Measurements from ENCODE around the gene PRKCE. TPM values are rescaled to one million over a fixed set of nuclear protein-coding genes. Genes with fewer than 3 reads are reported as not detected.

Gene PRKCE
- total RNA-seq, 1 experiment from 2014 or later: 14.8 TPM

- DNase-seq (ENCODE audit: low read depth, low spot score) (no peak), ATAC-seq (no peak)
- H2AFZ ChIP-seq (ENCODE audit: low read depth, low read length, poor library complexity, severe bottlenecking): no peak overlapping the region
- H3K27ac ChIP-seq (ENCODE audit: low read depth, low read length): no peak overlapping the region
- H3K36me3 ChIP-seq (ENCODE audit: control insufficient read depth in 1 of 2, insufficient read depth in 2 of 2, low read length in 2 of 2): no peaks in the 10 kb centered on the region
- H4K20me1 ChIP-seq (ENCODE audit: insufficient read depth): no peaks in the 10 kb centered on the region
- ChIA-PET RAD21 (ENCODE audit: low non-redundant PET in 1 of 2, low total read pairs in 2 of 2, uncharacterized antibody in 2 of 2, unreplicated experiment in 2 of 2) (no interaction called here), POLR2A (no interaction called here), CTCF (no interaction called here)
- no peaks in the 10 kb centered on the region for H3K9me2 ChIP-seq (ENCODE audit: insufficient read depth)
- no peak overlapping the region for H3K4me3 ChIP-seq (replicated peaks in 1 of 2; ENCODE audit: low read depth in 1 of 2, low read length in 2 of 2)
- H3K4me1 ChIP-seq (ENCODE audit: control insufficient read depth in 1 of 2, insufficient read depth in 2 of 2, low read length in 2 of 2): peaks cover 45 to 58% of the 10 kb centered on the region in 2 experiments
- TF ChIP-seq CTCF (IDR thresholded peaks at IDR 0.05 in 2 of 3, conservative IDR thresholded peaks at IDR 0.05 in 1 of 3; ENCODE audit: borderline replicate concordance in 1 of 3, insufficient read depth in 1 of 3, low read depth in 2 of 3, low read length in 2 of 3) (no peak), SRF (IDR thresholded peaks at IDR 0.05; ENCODE audit: low read depth) (no peak), ZBTB33 (IDR thresholded peaks at IDR 0.05; ENCODE audit: extremely low read depth, insufficient replicate concordance, low read length) (no peak), SP1 (IDR thresholded peaks at IDR 0.05; ENCODE audit: low read depth) (no peak), EZH2 (IDR thresholded peaks at IDR 0.05) (no peak), RAD21 (IDR thresholded peaks at IDR 0.05; ENCODE audit: low read depth) (no peak), ELF1 (IDR thresholded peaks at IDR 0.05; ENCODE audit: borderline replicate concordance, low read depth) (no peak), POLR2A (IDR thresholded peaks at IDR 0.05; ENCODE audit: borderline replicate concordance, extremely low read depth, insufficient read depth, insufficient read length) (no peak), SIN3A (IDR thresholded peaks at IDR 0.05; ENCODE audit: low read depth) (no peak), CEBPB (IDR thresholded peaks at IDR 0.05; ENCODE audit: low read depth) (no peak), EZH2phosphoT487 (IDR thresholded peaks at IDR 0.05; ENCODE audit: borderline replicate concordance) (no peak), YY1 (IDR thresholded peaks at IDR 0.05; ENCODE audit: extremely low read depth, insufficient replicate concordance, low read depth, low read length) (no peak), ATF3 (IDR thresholded peaks at IDR 0.05) (no peak), TCF7L2 (IDR thresholded peaks at IDR 0.05; ENCODE audit: borderline replicate concordance, extremely low read depth, insufficient read depth, insufficient read length) (no peak), POLR2AphosphoS5 (IDR thresholded peaks at IDR 0.05; ENCODE audit: low read depth, low read length) (no peak), CBX3 (IDR thresholded peaks at IDR 0.05; ENCODE audit: low read depth) (no peak), FOSL1 (IDR thresholded peaks at IDR 0.05; ENCODE audit: low read depth) (no peak), ZNF274 (IDR thresholded peaks at IDR 0.05; ENCODE audit: low read depth, low read length) (no peak)
- H3K9me3 ChIP-seq (ENCODE audit: control insufficient read depth in 1 of 2, insufficient read depth in 1 of 2, low read depth in 1 of 2, low read length in 2 of 2): no peaks in the 10 kb centered on the region
- H3K4me2 ChIP-seq (ENCODE audit: low read length): no peak overlapping the region
- intact Hi-C loops (cut with micrococcal nuclease): no loop called here
- H3K9ac ChIP-seq (ENCODE audit: low read length): no peak overlapping the region
- no peaks in the 10 kb centered on the region for H3K79me2 ChIP-seq (ENCODE audit: insufficient read depth, low read length)
- BruUV-seq (replicated peaks): no TSS peak
- no peaks in the 10 kb centered on the region for H3K27me3 ChIP-seq (ENCODE audit: insufficient read depth, low read length)
Measured at GRCh38 chr2:45957533-45958227, 306.2 kb downstream of the PRKCE start.
